SK-N-SH treated with all-trans-retinoic acid at 6 μM for 48 hours (cell line): ENCODE measurements around the gene LUC7L2.
"Not testable (repeated sequence)": the region's sequence is repeated elsewhere in the genome, so short reads cannot be mapped to it uniquely, and the experiment has no call there.

Experiments
- ATAC-seq: fragments of 200-7000 bp; cut with Tn5 transposase; 3 replicates; pipeline ENCODE4 v1.9.1; 2020; ENCODE audit warnings: mild to moderate bottlenecking, moderate library complexity
- ARNTL ChIP-seq: fragments of 450-650 bp; formaldehyde crosslinking; IDR thresholded peaks from 2 replicates; pipeline ENCODE4 v1.5.0; 2020; ENCODE audit warnings: low read depth, mild to moderate bottlenecking, moderate library complexity, borderline replicate concordance
- ESRRG ChIP-seq: fragments of 250-450 bp; sonication (Bioruptor Pico); IDR thresholded peaks from 2 replicates; pipeline ENCODE4 v1.6.1; 2021; ENCODE audit warnings: mild to moderate bottlenecking
- OSR1 ChIP-seq: fragments of 250-450 bp; sonication (Bioruptor Pico); IDR thresholded peaks from 2 replicates; pipeline ENCODE4 v1.8.0; 2022; ENCODE audit warnings: moderate library complexity, mild to moderate bottlenecking, inconsistent platforms
- PPARA ChIP-seq: fragments of 250-450 bp; sonication (Bioruptor Pico); IDR thresholded peaks from 2 replicates; pipeline ENCODE4 v1.5.0; 2020; ENCODE audit warnings: mild to moderate bottlenecking, borderline replicate concordance
- RARB ChIP-seq: fragments of 250-450 bp; sonication (Bioruptor Pico); IDR thresholded peaks from 2 replicates; pipeline ENCODE4 v1.8.0; 2021; ENCODE audit warnings: mild to moderate bottlenecking, moderate library complexity
- SNAI2 ChIP-seq: fragments of 250-450 bp; sonication (Bioruptor Pico); IDR thresholded peaks from 2 replicates; pipeline ENCODE4 v1.5.0; 2020; ENCODE audit warnings: mild to moderate bottlenecking, moderate library complexity
- ZC3H10 ChIP-seq: fragments of 250-450 bp; sonication (Bioruptor Pico); IDR thresholded peaks from 2 replicates; pipeline ENCODE4 v1.5.1; 2021; ENCODE audit warnings: mild to moderate bottlenecking, moderate library complexity
- ZFP3 ChIP-seq: fragments of 250-450 bp; sonication (Bioruptor Pico); IDR thresholded peaks from 2 replicates; pipeline ENCODE4 v1.5.0; 2020; ENCODE audit warnings: mild to moderate bottlenecking, moderate library complexity
- ZFP30 ChIP-seq: fragments of 450-650 bp; formaldehyde crosslinking; IDR thresholded peaks from 2 replicates; pipeline ENCODE4 v1.5.0; 2022; ENCODE audit warnings: mild to moderate bottlenecking, moderate library complexity
- ZNF565 ChIP-seq: fragments of 450-650 bp; formaldehyde crosslinking; conservative IDR thresholded peaks from 2 replicates; pipeline ENCODE4 v1.5.0; 2020; ENCODE audit warnings: low read depth, mild to moderate bottlenecking, moderate library complexity
- ZNF8 ChIP-seq: fragments of 450-650 bp; formaldehyde crosslinking; IDR thresholded peaks from 2 replicates; pipeline ENCODE4 v1.5.0; 2020; ENCODE audit warnings: mild to moderate bottlenecking, moderate library complexity
- TF ChIP-seq, protein P1 (sequence below): fragments of 250-450 bp; sonication (Bioruptor Pico); IDR thresholded peaks from 2 replicates; pipeline ENCODE4 v1.5.0; 2020; ENCODE audit warnings: mild to moderate bottlenecking, moderate library complexity

The LUC7L2 gene

GRCh38 chr7:139457153-139457946 lies 97.7 kb downstream of the LUC7L2 start (continued):
- TF ChIP-seq PPARA (CRISPR knock-in tag) (no peak), ZFP30 (CRISPR knock-in tag) (no peak), ZC3H10 (CRISPR knock-in tag) (no peak)

DNA sequence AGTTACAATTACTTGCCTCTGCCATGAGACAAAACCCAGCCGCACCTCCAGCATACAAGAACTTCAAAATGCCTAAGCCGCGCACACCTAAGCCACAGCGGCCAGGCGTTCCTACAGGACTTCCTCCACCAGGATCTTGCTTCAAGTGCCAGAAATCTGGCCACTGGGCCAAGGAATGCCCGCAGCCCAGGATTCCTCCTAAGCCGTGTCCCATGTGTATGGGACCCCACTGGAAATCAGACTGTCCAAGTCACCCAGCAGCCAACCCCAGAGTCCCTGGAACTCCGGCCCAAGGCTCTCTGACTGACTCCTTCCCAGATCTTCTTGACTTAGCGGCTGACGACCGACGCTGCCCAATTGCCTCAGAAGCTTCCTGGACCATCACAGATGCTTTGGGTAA lies 103.7 kb downstream of the LUC7L2 start:
- not testable (repeated sequence) for ATAC-seq

DNA sequence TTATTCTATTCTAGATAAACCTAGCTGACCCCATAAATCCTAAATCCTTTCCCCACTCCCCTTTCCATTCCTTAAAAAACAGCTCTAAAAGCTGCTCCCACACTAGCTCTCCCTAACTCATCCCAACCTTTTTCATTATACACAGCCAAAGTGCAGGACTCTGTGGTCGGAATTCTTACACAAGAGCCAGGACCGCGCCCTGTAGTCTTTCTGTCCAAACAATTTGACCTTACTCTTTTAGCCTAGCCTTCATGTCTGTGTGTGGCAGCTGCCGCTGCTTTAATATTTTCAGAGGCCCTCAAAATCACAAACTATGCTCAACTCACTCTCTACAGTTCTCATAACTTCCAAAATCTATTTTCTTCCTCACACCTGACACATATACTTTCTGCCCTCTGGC lies 104.8 kb downstream of the LUC7L2 start:
- not testable (repeated sequence) for ATAC-seq

GRCh38 chr7:139465072-139465471 lies 105.4 kb downstream of the LUC7L2 start:
- not testable (repeated sequence) for ATAC-seq

DNA sequence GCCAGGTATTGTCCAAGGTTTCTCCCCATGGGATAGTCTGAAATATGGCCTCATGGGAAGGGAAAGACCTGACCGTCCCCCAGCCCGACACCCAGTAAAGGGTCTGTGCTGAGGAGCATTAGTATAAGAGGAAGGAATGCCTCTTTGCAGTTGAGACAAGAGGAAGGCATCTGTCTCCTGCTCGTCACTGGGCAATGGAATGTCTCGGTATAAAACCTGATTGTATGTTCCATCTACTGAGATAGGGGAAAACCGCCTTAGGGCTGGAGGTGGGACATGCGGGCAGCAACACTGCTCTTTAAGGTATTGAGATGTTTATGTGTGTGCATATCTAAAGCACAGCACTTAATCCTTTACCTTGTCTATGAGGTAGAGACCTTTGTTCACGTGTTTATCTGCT lies 108.0 kb downstream of the LUC7L2 start:
- not testable (repeated sequence) for ATAC-seq

DNA sequence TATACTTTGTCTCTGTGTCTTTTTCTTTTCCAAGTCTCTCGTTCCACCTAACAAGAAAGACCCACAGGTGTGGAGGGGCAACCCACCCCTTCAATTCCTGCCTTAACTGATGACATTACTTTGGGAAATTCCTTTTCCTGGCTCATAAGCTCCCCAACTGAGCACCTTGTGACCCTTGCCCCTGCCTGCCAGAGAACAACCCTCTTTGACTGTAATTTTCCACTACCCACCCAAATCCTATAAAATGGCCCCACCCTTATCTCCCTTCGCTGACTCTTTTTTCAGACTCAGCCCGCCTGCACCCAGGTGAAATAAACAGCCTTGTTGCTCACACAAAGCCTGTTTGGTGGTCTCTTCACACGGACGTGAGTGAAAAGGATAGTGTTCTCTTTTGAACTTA lies 108.6 kb downstream of the LUC7L2 start:
- ATAC-seq: not testable (repeated sequence)

- no peak for TF ChIP-seq ESRRG (CRISPR knock-in tag)
- no peak for TF ChIP-seq ARNTL (CRISPR knock-in tag)
- no peak for TF ChIP-seq ZFP3 (CRISPR knock-in tag)
- no peak for TF ChIP-seq SNAI2 (CRISPR knock-in tag)
- no peak for TF ChIP-seq ZC3H10 (CRISPR knock-in tag)
- TF ChIP-seq RARB: no peak
- no peak for TF ChIP-seq OSR1 (CRISPR knock-in tag)
- TF ChIP-seq ZNF565 (CRISPR knock-in tag): no peak
- TF ChIP-seq, protein P1, sequence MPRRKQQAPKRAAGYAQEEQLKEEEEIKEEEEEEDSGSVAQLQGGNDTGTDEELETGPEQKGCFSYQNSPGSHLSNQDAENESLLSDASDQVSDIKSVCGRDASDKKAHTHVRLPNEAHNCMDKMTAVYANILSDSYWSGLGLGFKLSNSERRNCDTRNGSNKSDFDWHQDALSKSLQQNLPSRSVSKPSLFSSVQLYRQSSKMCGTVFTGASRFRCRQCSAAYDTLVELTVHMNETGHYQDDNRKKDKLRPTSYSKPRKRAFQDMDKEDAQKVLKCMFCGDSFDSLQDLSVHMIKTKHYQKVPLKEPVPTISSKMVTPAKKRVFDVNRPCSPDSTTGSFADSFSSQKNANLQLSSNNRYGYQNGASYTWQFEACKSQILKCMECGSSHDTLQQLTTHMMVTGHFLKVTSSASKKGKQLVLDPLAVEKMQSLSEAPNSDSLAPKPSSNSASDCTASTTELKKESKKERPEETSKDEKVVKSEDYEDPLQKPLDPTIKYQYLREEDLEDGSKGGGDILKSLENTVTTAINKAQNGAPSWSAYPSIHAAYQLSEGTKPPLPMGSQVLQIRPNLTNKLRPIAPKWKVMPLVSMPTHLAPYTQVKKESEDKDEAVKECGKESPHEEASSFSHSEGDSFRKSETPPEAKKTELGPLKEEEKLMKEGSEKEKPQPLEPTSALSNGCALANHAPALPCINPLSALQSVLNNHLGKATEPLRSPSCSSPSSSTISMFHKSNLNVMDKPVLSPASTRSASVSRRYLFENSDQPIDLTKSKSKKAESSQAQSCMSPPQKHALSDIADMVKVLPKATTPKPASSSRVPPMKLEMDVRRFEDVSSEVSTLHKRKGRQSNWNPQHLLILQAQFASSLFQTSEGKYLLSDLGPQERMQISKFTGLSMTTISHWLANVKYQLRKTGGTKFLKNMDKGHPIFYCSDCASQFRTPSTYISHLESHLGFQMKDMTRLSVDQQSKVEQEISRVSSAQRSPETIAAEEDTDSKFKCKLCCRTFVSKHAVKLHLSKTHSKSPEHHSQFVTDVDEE: no peak
- no peak for TF ChIP-seq PPARA (CRISPR knock-in tag)
- no peak for TF ChIP-seq ZNF8 (CRISPR knock-in tag)
- ATAC-seq: peak; percentile 35
Observed at GRCh38 chr7:139471740-139472353, 112.2 kb downstream of the LUC7L2 start.
